K562 (cell line): ENCODE results near the gene GNAT1. TPM values are rescaled to one million over a fixed set of nuclear protein-coding genes. Genes with fewer than 3 reads are reported as not detected.
A peak's percentile ranks its signal among the peaks of the same experiment; 100 is the strongest.

ENCODE experiments used
- CREB3L1 ChIP-seq: fragments of 450-650 bp; IDR thresholded peaks from 2 replicates; pipeline ENCODE4 v1.6.1; 2014; ENCODE audit warnings: low read depth, mild to moderate bottlenecking, moderate library complexity, borderline replicate concordance
- CTBP1 ChIP-seq: fragments of 450-650 bp; IDR thresholded peaks from 2 replicates; pipeline ENCODE4 v1.6.1; 2016; ENCODE audit warnings: borderline replicate concordance
- CTCF ChIP-seq, 3 experiments: IDR thresholded peaks in 2 of 3; conservative IDR thresholded peaks in 1 of 3; 2 replicates each; pipeline ENCODE4 v1.5.1; 2011 to 2012; ENCODE audit warnings: low read length in 3 of 3, mild to moderate bottlenecking in 3 of 3, control low read depth in 2 of 3, improper control_type of control experiment in 1 of 3, inconsistent platforms in 1 of 3, low read depth in 1 of 3, mixed read lengths in 1 of 3, moderate library complexity in 1 of 3; ENCODE audit not compliant: insufficient read depth in 2 of 3
- E2F5 ChIP-seq: sonication (generic); formaldehyde crosslinking; IDR thresholded peaks from 2 replicates; pipeline ENCODE4 v1.8.0; 2022; ENCODE audit warnings: mild to moderate bottlenecking, missing genetic modification reagents
- E2F8 ChIP-seq: fragments of 450-650 bp; IDR thresholded peaks from 2 replicates; pipeline ENCODE4 v1.7.1; 2018; ENCODE audit warnings: mild to moderate bottlenecking, low read depth; ENCODE audit not compliant: partially characterized antibody
- ELF2 ChIP-seq: fragments of 250-450 bp; sonication (Bioruptor Pico); IDR thresholded peaks from 2 replicates; pipeline ENCODE4 v1.5.0; 2021; ENCODE audit warnings: mild to moderate bottlenecking
- ETV5 ChIP-seq: sonication (generic); formaldehyde crosslinking; IDR thresholded peaks from 2 replicates; pipeline ENCODE4 v1.4.0; 2020; ENCODE audit warnings: low read depth, mild to moderate bottlenecking, missing genetic modification reagents
- FIP1L1 ChIP-seq: fragments of 200-400 bp; formaldehyde crosslinking; IDR thresholded peaks from 2 replicates; pipeline ENCODE4 v1.6.1; 2018; ENCODE audit warnings: mild to moderate bottlenecking, low read depth, low read length; ENCODE audit not compliant: poor library complexity, severe bottlenecking
- FOS ChIP-seq: IDR thresholded peaks from 3 replicates; pipeline ENCODE4 v1.6.1; 2011; ENCODE audit not compliant: insufficient read length; ENCODE audit errors: extremely low read depth
- HLTF ChIP-seq: fragments of 450-650 bp; IDR thresholded peaks from 2 replicates; pipeline ENCODE4 v1.6.1; 2016
- HNRNPLL ChIP-seq: fragments of 200-400 bp; formaldehyde crosslinking; IDR thresholded peaks from 2 replicates; pipeline ENCODE4 v1.6.1; 2017; ENCODE audit warnings: low read length, low read depth, mild to moderate bottlenecking; ENCODE audit not compliant: poor library complexity, severe bottlenecking
- JUND ChIP-seq, 2 experiments: IDR thresholded peaks; 2 replicates in 1 of 2; 3 replicates in 1 of 2; pipeline ENCODE4 v1.6.1; 2011; ENCODE audit warnings: borderline replicate concordance in 2 of 2, low read depth in 2 of 2, low read length in 2 of 2, improper control_type of control experiment in 1 of 2, missing biosample characterization in 1 of 2, missing genetic modification characterization in 1 of 2, missing genetic modification reagents in 1 of 2
- NEUROD1 ChIP-seq: fragments of 150-350 bp; IDR thresholded peaks from 2 replicates; pipeline ENCODE4 v1.6.1; 2014; ENCODE audit warnings: borderline replicate concordance, low read length, low read depth; ENCODE audit not compliant: partially characterized antibody
- NFATC3 ChIP-seq: fragments of 450-650 bp; IDR thresholded peaks from 2 replicates; pipeline ENCODE4 v1.6.1; 2017; ENCODE audit warnings: mild to moderate bottlenecking
- PTTG1 ChIP-seq: fragments of 450-650 bp; IDR thresholded peaks from 2 replicates; pipeline ENCODE4 v1.6.1; 2016; ENCODE audit warnings: low read depth, mild to moderate bottlenecking, missing genetic modification characterization, missing compliant biosample characterization
- RBM15 ChIP-seq: fragments of 200-400 bp; formaldehyde crosslinking; IDR thresholded peaks from 2 replicates; pipeline ENCODE4 v1.6.1; 2018; ENCODE audit warnings: mild to moderate bottlenecking, low read length, moderate library complexity; ENCODE audit not compliant: insufficient read depth
- RHOXF2B ChIP-seq: fragments of 250-450 bp; sonication (Bioruptor Pico); conservative IDR thresholded peaks from 2 replicates; pipeline ENCODE4 v1.5.1; 2021
- ZBTB17 ChIP-seq: fragments of 450-650 bp; formaldehyde crosslinking; IDR thresholded peaks from 2 replicates; pipeline ENCODE4 v1.4.0; 2020; ENCODE audit warnings: mild to moderate bottlenecking
- ZEB2 ChIP-seq: fragments of 450-650 bp; IDR thresholded peaks from 2 replicates; pipeline ENCODE4 v1.6.1; 2016
- ZNF431 ChIP-seq: sonication (generic); formaldehyde crosslinking; IDR thresholded peaks from 2 replicates; pipeline ENCODE4 v1.8.0; 2022; ENCODE audit warnings: mild to moderate bottlenecking, missing genetic modification reagents
- polyA plus RNA-seq, 8 experiments: library from polyadenylated mRNA; depleted of rRNA in 4 of 8; stranded (reverse) in 5 of 8; unstranded in 3 of 8; fragments of >200 nt; fragmentation: Nextera tagmentation in 2 of 8; fragmentation: Illumina TruSeq in 1 of 8; extraction: Ambion mirVana in 2 of 8; extraction: Trizol in 1 of 8; gene quantifications; 2 replicates each; pipeline versions ENCODE4 v1.2.1 to v1.2.3, GENCODE V29; 2011 to 2014; ENCODE audit warnings: inconsistent platforms in 1 of 8, missing spikeins in 1 of 8
- total RNA-seq, 7 experiments: library from RNA; depleted of rRNA in 6 of 7; stranded (reverse); fragments of >200 nt in 6 of 7; fragmentation: Illumina TruSeq in 2 of 7; extraction: Trizol in 2 of 7; gene quantifications; 2 replicates each; pipeline versions ENCODE4 v1.2.1 to v1.2.3, GENCODE V29; 2011 to 2021; ENCODE audit warnings: low replicate concordance in 1 of 7

Gene GNAT1
- total and polyA plus RNA-seq, 9 of the 15 experiments (the other 6 are each of a cell fraction or from before 2014, with no cell fraction given): not detected

- TF ChIP-seq JUND (IDR thresholded peaks at IDR 0.05; ENCODE audit: borderline replicate concordance, low read depth, low read length) (0 out of 2 replicates have a peak, but pooled peaks have one; percentile 46), JUND (tag; IDR thresholded peaks at IDR 0.05; ENCODE audit: borderline replicate concordance, low read depth, low read length) (peak; percentile 10; the same call in 1 of the 3 replicates), FOS (no peak), HNRNPLL (no peak), CTCF (IDR thresholded peaks at IDR 0.05 in 2 of 3, conservative IDR thresholded peaks at IDR 0.05 in 1 of 3; ENCODE audit: insufficient read depth in 2 of 3, low read depth in 1 of 3, low read length in 3 of 3) (peak; percentile 64 to 94 (median 84)), E2F5 (no peak), RBM15 (no peak), ETV5 (CRISPR knock-in tag) (peak; percentile 92), ZEB2 (peak; percentile 60), PTTG1 (tag) (no peak), NFATC3 (no peak), NEUROD1 (peak; percentile 29), ELF2 (no peak; the same call in 1 of the 2 replicates), HLTF (no peak), RHOXF2B (CRISPR knock-in tag) (0 out of 2 replicates have a peak, but pooled peaks have one; percentile 11), FIP1L1 (peak; percentile 56), ZBTB17 (CRISPR knock-in tag) (no peak), CREB3L1 (0 out of 2 replicates have a peak, but pooled peaks have one; percentile 42), CTBP1 (peak; percentile 48; the same call in 1 of the 2 replicates), ZNF431 (CRISPR knock-in tag) (no peak), E2F8 (peak; percentile 96)
Measured at GRCh38 chr3:50227390-50228183, 36.2 kb downstream of the GNAT1 start (continued).
